Ascending aorta (tissue), 2 donors: ENCODE measurements around the gene PDZRN3. TPM values are rescaled to one million over a fixed set of nuclear protein-coding genes. Genes with fewer than 3 reads are reported as not detected.

Experiments used
- DNase-seq, 2 donors: peaks; one replicate each; pipeline ENCODE4 v3.0.0-alpha.2; 2019; ENCODE audit warnings: low spot score in 2 of 2
- H3K27ac ChIP-seq, 2 donors: fragments of 200-600 bp; sonication (generic); one replicate each; pipeline ENCODE4 v1.5.1; 2016 to 2017; ENCODE audit warnings: mild to moderate bottlenecking in 1 of 2
- H3K27me3 ChIP-seq: fragments of 200-600 bp; sonication (generic); one replicate; pipeline ENCODE4 v1.5.1; 2017
- H3K36me3 ChIP-seq, 2 donors: fragments of 200-600 bp; sonication (generic); one replicate each; pipeline ENCODE4 v1.5.1; 2016
- H3K4me1 ChIP-seq, 2 donors: fragments of 200-600 bp; sonication (generic); one replicate each; pipeline ENCODE4 v1.5.1; 2016 to 2017; ENCODE audit warnings: mild to moderate bottlenecking in 1 of 2
- H3K4me3 ChIP-seq, 2 donors: fragments of 200-600 bp; sonication (generic); one replicate each; pipeline ENCODE4 v1.5.1; 2016 to 2017; ENCODE audit warnings: mild to moderate bottlenecking in 1 of 2
- H3K9me3 ChIP-seq, 2 donors: fragments of 200-600 bp; sonication (generic); one replicate each; pipeline ENCODE4 v1.5.1; 2016
- CTCF ChIP-seq, 3 experiments: fragments of 200-600 bp in 2 of 3; fragments of 450-650 bp in 1 of 3; sonication (generic) in 2 of 3; IDR thresholded peaks; one replicate each; pipeline ENCODE4 v1.5.1; 2016 to 2019; ENCODE audit warnings: antibody characterized with exemption in 3 of 3, mild to moderate bottlenecking in 1 of 3, moderate library complexity in 1 of 3
- intact Hi-C: fragments of 100-400 bp; cut with DNase I; formaldehyde crosslinking; loops from one replicate; pipeline ENCODE4 v1.15.1; 2023
- total RNA-seq: library from RNA; depleted of rRNA; stranded (reverse); fragments of >200 nt; gene quantifications from one replicate; pipeline ENCODE4 v1.1.0, GENCODE V29; 2016

Gene PDZRN3
- total RNA-seq, 1 donor from 2014 or later: 71.9 TPM

GRCh38 chr3:73479325-73479724 is 145.4 kb downstream of the PDZRN3 start:
- no peaks in the 10 kb centered on the region for H3K27me3 ChIP-seq
- DNase-seq: no peak
- H3K27ac ChIP-seq: no peak overlapping the region
- H3K4me3 ChIP-seq: no peak overlapping the region
- TF ChIP-seq CTCF (IDR thresholded peaks at IDR 0.05): no peak
- H3K36me3 ChIP-seq: no peaks in the 10 kb centered on the region
- intact Hi-C loops: no loop called here
- peaks cover 0 to 6% of the 10 kb centered on the region in 2 donors for H3K4me1 ChIP-seq
- H3K9me3 ChIP-seq: no peaks in the 10 kb centered on the region

GRCh38 chr3:73478858-73479257 is 145.9 kb downstream of the PDZRN3 start:
- no peak for TF ChIP-seq CTCF (IDR thresholded peaks at IDR 0.05)
- Histone ChIP-seq H3K4me1 (peaks cover 0 to 6% of the 10 kb centered on the region in 2 donors), H3K27me3 (no peaks in the 10 kb centered on the region), H3K4me3 (no peak overlapping the region), H3K27ac (no peak overlapping the region), H3K36me3 (no peaks in the 10 kb centered on the region), H3K9me3 (no peaks in the 10 kb centered on the region)
- no peak for DNase-seq
- intact Hi-C loops: no loop called here

GRCh38 chr3:73475717-73476116 is 149.0 kb downstream of the PDZRN3 start:
- H3K9me3 ChIP-seq: no peaks in the 10 kb centered on the region
- H3K36me3 ChIP-seq: no peaks in the 10 kb centered on the region
- no peak overlapping the region for H3K4me3 ChIP-seq
- no peaks in the 10 kb centered on the region for H3K27me3 ChIP-seq
- no peak for TF ChIP-seq CTCF (IDR thresholded peaks at IDR 0.05)
- DNase-seq: no peak
- intact Hi-C loops: no loop called here
- no peak overlapping the region for H3K27ac ChIP-seq
- H3K4me1 ChIP-seq: peaks cover 0 to 20% of the 10 kb centered on the region in 2 donors

- intact Hi-C loops: no loop called here
- Histone ChIP-seq H3K4me3 (no peak overlapping the region), H3K36me3 (no peaks in the 10 kb centered on the region), H3K4me1 (peaks cover 0 to 20% of the 10 kb centered on the region in 2 donors), H3K27me3 (no peaks in the 10 kb centered on the region), H3K27ac (no peak overlapping the region), H3K9me3 (no peaks in the 10 kb centered on the region)
- TF ChIP-seq CTCF (IDR thresholded peaks at IDR 0.05): no peak
- no peak for DNase-seq
Observed at GRCh38 chr3:73475175-73475574, 149.6 kb downstream of the PDZRN3 start.

GRCh38 chr3:73474619-73475018 is 150.1 kb downstream of the PDZRN3 start:
- no peak for DNase-seq
- TF ChIP-seq CTCF (IDR thresholded peaks at IDR 0.05): no peak
- Histone ChIP-seq H3K4me1 (peaks cover 0 to 20% of the 10 kb centered on the region in 2 donors), H3K4me3 (no peak overlapping the region), H3K27me3 (no peaks in the 10 kb centered on the region), H3K27ac (no peak overlapping the region), H3K36me3 (no peaks in the 10 kb centered on the region), H3K9me3 (no peaks in the 10 kb centered on the region)
- intact Hi-C loops: no loop called here

GRCh38 chr3:73473898-73474416 is 150.8 kb downstream of the PDZRN3 start:
- Histone ChIP-seq H3K36me3 (no peaks in the 10 kb centered on the region), H3K9me3 (no peaks in the 10 kb centered on the region), H3K27me3 (no peaks in the 10 kb centered on the region), H3K27ac (no peak overlapping the region), H3K4me3 (no peak overlapping the region), H3K4me1 (peaks cover 0 to 20% of the 10 kb centered on the region in 2 donors)
- no peak for DNase-seq
- TF ChIP-seq CTCF (IDR thresholded peaks at IDR 0.05): no peak
- intact Hi-C loops: no loop called here
